T-cell (primary cell): ENCODE measurements around the gene NHSL2. TPM values are rescaled to one million over a fixed set of nuclear protein-coding genes. Genes with fewer than 3 reads are reported as not detected.
A peak's percentile ranks its signal among the peaks of the same experiment; 100 is the strongest.

ENCODE experiments used
- ATAC-seq, 4 experiments: fragments of 200-7000 bp in 3 of 4; fragments of 150-1000 bp in 1 of 4; cut with Tn5 transposase; replicated peaks in 1 of 4; 1 replicate in 3 of 4; 2 replicates in 1 of 4; pipeline ENCODE4 v1.10.0; 2021; ENCODE audit warnings: moderate library complexity in 3 of 4, mild to moderate bottlenecking in 2 of 4, moderate number of reproducible peaks in 1 of 4
- CTCF ChIA-PET, 2 donors: fragments of 300-600 bp; sonication (Branson Sonifier 250); formaldehyde crosslinking; loops; one replicate each; lab custom pipeline; 2022; ENCODE audit warnings: antibody characterized with exemption in 2 of 2; lab: Charles Lee
- POLR2A ChIA-PET, 2 donors: fragments of 300-600 bp; sonication (Branson Sonifier 250); formaldehyde crosslinking; loops; one replicate each; lab custom pipeline; 2022; ENCODE audit warnings: antibody characterized with exemption in 2 of 2; lab: Charles Lee
- DNase-seq, 35 experiments: peaks; one replicate each; pipeline versions ENCODE4 v3.0.0 to v3.0.0-alpha.2; 2013 to 2023
- H3K27ac ChIP-seq: one replicate; pipeline ENCODE4 v1.5.1; 2013; ENCODE audit warnings: low read length
- H3K27me3 ChIP-seq, 2 experiments: replicated peaks in 1 of 2; 1 replicate in 1 of 2; 2 replicates in 1 of 2; pipeline versions ENCODE4 v1.6.1 to v1.7.0; 2013; ENCODE audit warnings: low read length in 1 of 2, mixed read lengths in 1 of 2; ENCODE audit not compliant: control insufficient read depth in 2 of 2, insufficient read depth in 2 of 2; ENCODE audit errors: extremely low read depth in 1 of 2
- H3K36me3 ChIP-seq, 2 donors: 1 replicate in 1 of 2; 2 replicates in 1 of 2; pipeline versions ENCODE4 v1.6.1 to v1.7.0; 2013; ENCODE audit warnings: low read length in 1 of 2; ENCODE audit not compliant: control insufficient read depth in 2 of 2, insufficient read depth in 1 of 2; ENCODE audit errors: extremely low read depth in 1 of 2
- H3K4me1 ChIP-seq, 2 experiments: 1 replicate in 1 of 2; 2 replicates in 1 of 2; pipeline versions ENCODE4 v1.6.1 to v1.7.0; 2013; ENCODE audit warnings: low read length in 2 of 2, mixed read lengths in 1 of 2; ENCODE audit not compliant: insufficient read depth in 2 of 2, control insufficient read depth in 1 of 2; ENCODE audit errors: extremely low read depth in 1 of 2
- H3K4me3 ChIP-seq, 2 donors: 1 replicate in 1 of 2; 2 replicates in 1 of 2; pipeline versions ENCODE4 v1.5.1 to v1.7.0; 2013; ENCODE audit warnings: mild to moderate bottlenecking in 2 of 2, low read length in 1 of 2, moderate library complexity in 1 of 2; ENCODE audit not compliant: control insufficient read depth in 1 of 2; ENCODE audit errors: extremely low read depth in 1 of 2
- H3K9me3 ChIP-seq: 2 replicates; pipeline ENCODE4 v1.7.0; 2013
- H3K27ac Mint-ChIP-seq, 2 donors: one replicate each; pipeline ENCODE4 v1.8.0; 2020 to 2021; ENCODE audit warnings: mild to moderate bottlenecking in 2 of 2, mixed read lengths in 2 of 2
- H3K27me3 Mint-ChIP-seq, 2 donors: one replicate each; pipeline ENCODE4 v1.8.0; 2021 to 2022; ENCODE audit warnings: mixed read lengths in 2 of 2
- H3K36me3 Mint-ChIP-seq: one replicate; pipeline ENCODE4 v1.8.0; 2021; ENCODE audit warnings: mixed read lengths
- H3K4me1 Mint-ChIP-seq, 3 donors: one replicate each; pipeline ENCODE4 v1.8.0; 2020 to 2022; ENCODE audit warnings: mixed read lengths in 3 of 3, mild to moderate bottlenecking in 1 of 3
- H3K4me3 Mint-ChIP-seq, 3 donors: one replicate each; pipeline ENCODE4 v1.8.0; 2020 to 2022; ENCODE audit warnings: mild to moderate bottlenecking in 3 of 3, mixed read lengths in 3 of 3, moderate library complexity in 3 of 3
- H3K9me3 Mint-ChIP-seq, 3 donors: one replicate each; pipeline ENCODE4 v1.8.0; 2020 to 2022; ENCODE audit warnings: mixed read lengths in 3 of 3
- WGBS: methylation state at CpG from one replicate; pipeline ENCODE4 v1.1.5; 2013; ENCODE audit warnings: missing lambda C conversion rate; ENCODE audit not compliant: insufficient coverage; 5-methylcytosine and 5-hydroxymethylcytosine counted together
- total RNA-seq, 35 experiments: library from RNA in 6 of 35; stranded (reverse) in 6 of 35; fragments of 120-200 nt in 1 of 35; gene quantifications; one replicate each; pipeline versions ENCODE4 v1.2.1 to v1.2.4 and lab custom pipeline; 2013 to 2026

The NHSL2 gene
- total RNA-seq, 5 donors from 2014 or later (not counting 1 experiment from before 2014, with no cell fraction given): 3.3 to 11.7 (median 8.1) TPM

DNA sequence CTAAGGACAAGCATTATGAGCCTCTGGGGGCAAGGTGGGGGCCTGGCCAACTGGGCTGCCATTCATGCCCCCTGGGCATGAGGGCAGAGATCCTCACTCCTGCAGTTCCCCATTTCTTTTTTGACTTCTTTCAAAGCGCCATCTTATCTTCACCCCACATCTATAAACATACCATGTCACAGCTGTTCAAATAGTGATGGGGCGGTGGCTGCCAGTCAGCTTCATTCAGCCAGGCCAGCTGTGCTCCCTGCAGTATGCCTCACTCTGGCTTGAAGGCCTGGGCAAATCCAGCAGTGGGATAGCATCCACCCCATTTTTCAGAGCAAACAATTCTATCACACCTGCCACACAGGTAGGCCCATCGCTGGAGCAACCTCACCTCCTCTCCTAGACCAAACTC is 85.5 kb downstream of the NHSL2 start:
- WGBS: 80% methylated on average over 2 of the region's 3 CpGs

DNA sequence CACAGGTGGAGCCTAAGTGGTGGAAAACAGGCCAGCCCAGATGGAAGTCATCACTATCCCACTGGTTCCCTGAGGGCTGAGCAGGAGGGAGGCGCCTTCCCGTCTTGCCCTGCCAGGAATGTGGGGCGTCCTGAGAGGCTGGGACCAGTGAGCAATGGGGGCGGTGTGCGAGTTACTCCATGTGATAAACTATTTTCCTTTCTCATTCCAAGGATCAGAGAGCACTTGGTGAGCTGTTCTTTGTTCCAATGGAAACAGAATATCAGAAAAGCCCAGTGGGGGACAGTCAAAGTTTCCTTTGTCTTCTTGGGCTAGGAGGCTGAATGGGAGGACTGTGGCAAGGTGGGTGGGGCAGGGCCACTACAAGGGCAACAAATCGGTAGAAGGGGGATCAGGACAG is 86.2 kb downstream of the NHSL2 start:
- H3K27ac Mint-ChIP-seq: no peak overlapping the region
- ChIA-PET POLR2A (no interaction called here), CTCF (interaction anchor here in 1 of 2 donors (0.7 kb wide), 1 partner anchor 21 kb away, joined by 4 read pairs; no protein-coding TSS in a partner anchor)
- Histone ChIP-seq H3K4me1 (peaks cover 0 to 30% of the 10 kb centered on the region in 2 experiments), H3K9me3 (no peaks in the 10 kb centered on the region), H3K36me3 (no peaks in the 10 kb centered on the region), H3K27me3 (no peaks in the 10 kb centered on the region), H3K4me3 (no peak overlapping the region), H3K27ac (no peak overlapping the region)
- no peaks in the 10 kb centered on the region for H3K36me3 Mint-ChIP-seq
- no peak overlapping the region for H3K4me3 Mint-ChIP-seq
- ATAC-seq: no peak
- H3K9me3 Mint-ChIP-seq: no peaks in the 10 kb centered on the region
- no peak for DNase-seq
- H3K27me3 Mint-ChIP-seq: peaks cover 3 to 9% of the 10 kb centered on the region in 2 donors
- WGBS: no CpG with 5 or more reads among the region's 6 CpGs
- peaks cover 7 to 32% (median 8%) of the 10 kb centered on the region in 3 donors for H3K4me1 Mint-ChIP-seq

More for the DNA sequence above, 85.5 kb downstream of the NHSL2 start:
- peaks cover 0 to 37% of the 10 kb centered on the region in 2 experiments for H3K4me1 ChIP-seq
- CTCF ChIA-PET: no interaction called here
- DNase-seq: no peak
- POLR2A ChIA-PET: no interaction called here
- Mint-ChIP-seq H3K4me1 (peaks cover 7 to 36% (median 10%) of the 10 kb centered on the region in 3 donors), H3K9me3 (no peaks in the 10 kb centered on the region), H3K27ac (no peak overlapping the region), H3K36me3 (no peaks in the 10 kb centered on the region), H3K27me3 (peaks cover 0 to 8% of the 10 kb centered on the region in 2 donors), H3K4me3 (no peak overlapping the region)
- H3K9me3 ChIP-seq: no peaks in the 10 kb centered on the region
- no peak for ATAC-seq
- no peaks in the 10 kb centered on the region for H3K36me3 ChIP-seq
- H3K27me3 ChIP-seq: no peaks in the 10 kb centered on the region
- H3K27ac ChIP-seq: no peak overlapping the region
- H3K4me3 ChIP-seq: no peak overlapping the region

DNA sequence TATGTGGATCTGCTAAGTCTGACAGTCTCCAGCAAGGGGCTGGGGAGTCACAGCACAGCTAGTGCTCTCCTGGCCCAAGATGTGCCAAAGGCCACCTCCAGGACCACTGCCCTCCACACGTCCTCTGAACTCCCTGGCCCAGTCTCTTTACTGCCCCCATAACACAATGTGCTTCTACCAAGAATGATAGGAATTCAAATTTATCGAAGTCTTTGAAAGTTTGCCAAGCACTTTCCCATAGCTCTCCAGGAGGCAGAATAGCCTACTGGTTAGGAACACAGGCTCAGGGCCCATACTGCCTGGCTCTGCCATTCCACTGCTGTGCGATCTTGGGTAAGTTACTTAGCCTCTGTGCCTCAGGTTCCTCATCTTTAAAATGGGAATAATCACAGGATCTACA is 86.7 kb downstream of the NHSL2 start:
- no peaks in the 10 kb centered on the region for H3K36me3 ChIP-seq
- ChIA-PET CTCF (interaction anchor here in 1 of 2 donors (0.7 to 1.2 kb wide), 2 partner anchors 21 to 128 kb away, joined by 4 read pairs; no protein-coding TSS in a partner anchor), POLR2A (no interaction called here)
- Mint-ChIP-seq H3K36me3 (no peaks in the 10 kb centered on the region), H3K27me3 (peaks cover 3 to 12% of the 10 kb centered on the region in 2 donors), H3K4me1 (peaks cover 3 to 27% (median 5%) of the 10 kb centered on the region in 3 donors), H3K27ac (no peak overlapping the region), H3K4me3 (no peak overlapping the region), H3K9me3 (no peaks in the 10 kb centered on the region)
- DNase-seq: no peak
- H3K27ac ChIP-seq: no peak overlapping the region
- H3K4me1 ChIP-seq: peaks cover 0 to 25% of the 10 kb centered on the region in 2 experiments
- no peak for ATAC-seq
- H3K9me3 ChIP-seq: no peaks in the 10 kb centered on the region
- whole genome bisulfite sequencing: no CpG with 5 or more reads among the region's 3 CpGs
- no peak overlapping the region for H3K4me3 ChIP-seq
- no peaks in the 10 kb centered on the region for H3K27me3 ChIP-seq

DNA sequence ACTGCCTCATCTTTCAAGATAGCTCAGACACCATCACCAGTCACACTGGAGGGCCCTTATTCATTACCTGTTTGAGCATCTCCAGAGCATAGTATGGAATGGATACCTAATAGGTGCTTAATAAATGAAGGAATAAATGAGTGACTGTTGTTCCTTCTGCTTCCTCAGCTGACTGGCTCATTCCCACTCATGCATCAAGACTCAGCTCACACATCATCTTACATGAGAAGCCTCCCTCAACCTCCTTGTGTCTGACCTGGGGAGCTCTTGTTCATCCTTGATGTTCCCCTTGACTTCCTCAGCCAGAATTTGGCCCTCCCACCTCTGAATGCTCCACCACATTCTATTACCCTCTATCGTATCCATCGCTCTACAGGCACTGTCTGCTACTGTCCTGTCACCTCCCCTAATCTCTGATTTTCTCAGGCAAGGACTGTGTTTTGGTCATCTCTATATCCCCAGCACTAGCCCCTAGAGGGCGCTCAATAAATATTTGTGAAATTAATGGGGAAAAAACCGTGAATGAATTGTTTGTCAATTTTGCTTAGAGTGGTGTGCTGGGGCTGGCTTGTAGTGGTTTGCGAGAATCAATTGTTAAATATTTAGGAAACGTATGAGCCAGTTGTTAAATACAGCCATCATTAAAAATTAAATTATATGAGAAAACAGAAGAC is 88.3 kb downstream of the NHSL2 start:
- H3K36me3 Mint-ChIP-seq: no peaks in the 10 kb centered on the region
- ChIA-PET CTCF (interaction anchor here in 1 of 2 donors (0.9 to 1.3 kb wide), 2 partner anchors 128 to 279 kb away, joined by 3 to 6 read pairs; no protein-coding TSS in a partner anchor), POLR2A (no interaction called here)
- Histone ChIP-seq H3K4me1 (peaks cover 0 to 9% of the 10 kb centered on the region in 2 experiments), H3K27me3 (no peaks in the 10 kb centered on the region), H3K27ac (no peak overlapping the region), H3K9me3 (no peaks in the 10 kb centered on the region), H3K4me3 (no peak overlapping the region), H3K36me3 (no peaks in the 10 kb centered on the region)
- no peak overlapping the region for H3K4me3 Mint-ChIP-seq
- peaks cover 0 to 14% (median 0%) of the 10 kb centered on the region in 3 donors for H3K4me1 Mint-ChIP-seq
- ATAC-seq: peak in 3 of 4 experiments; percentile 55 to 58 (median 57)
- DNase-seq: peak in 19 of 35 experiments; percentile 2 to 58 (median 26)
- no peak overlapping the region for H3K27ac Mint-ChIP-seq
- no peaks in the 10 kb centered on the region for H3K9me3 Mint-ChIP-seq
- peaks cover 3 to 15% of the 10 kb centered on the region in 2 donors for H3K27me3 Mint-ChIP-seq
- WGBS: no CpG with 5 or more reads among the region's 6 CpGs

DNA sequence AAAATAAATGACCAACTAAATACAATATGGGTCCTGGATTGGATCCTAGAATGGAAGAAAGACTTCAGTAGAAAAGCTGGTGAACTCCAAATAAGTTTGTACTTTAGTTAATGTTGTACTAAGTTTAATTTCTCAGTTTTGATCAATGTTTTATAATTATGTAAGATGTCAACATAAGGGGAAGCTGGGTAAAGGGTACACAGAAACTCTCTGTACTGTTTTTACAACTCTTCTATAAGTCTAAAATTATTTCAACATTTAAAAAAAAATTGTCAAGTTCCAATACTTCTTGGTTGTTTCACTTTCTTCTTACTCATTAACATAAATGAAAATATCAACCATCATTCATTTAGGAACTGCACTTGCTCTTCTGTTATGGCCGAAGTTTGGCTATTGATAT is 88.9 kb downstream of the NHSL2 start:
- DNase-seq (no peak), ATAC-seq (no peak)
- Mint-ChIP-seq H3K4me3 (no peak overlapping the region), H3K4me1 (peaks cover 0 to 8% (median 0%) of the 10 kb centered on the region in 3 donors), H3K27ac (no peak overlapping the region), H3K36me3 (no peaks in the 10 kb centered on the region), H3K9me3 (no peaks in the 10 kb centered on the region), H3K27me3 (peaks cover 3 to 18% of the 10 kb centered on the region in 2 donors)
- no peaks in the 10 kb centered on the region for H3K36me3 ChIP-seq
- H3K9me3 ChIP-seq: no peaks in the 10 kb centered on the region
- H3K27me3 ChIP-seq: peaks cover 0 to 2% of the 10 kb centered on the region in 2 experiments
- H3K27ac ChIP-seq: no peak overlapping the region
- WGBS: no CpG with 5 or more reads among the region's 1 CpG
- no peak overlapping the region for H3K4me3 ChIP-seq
- peaks cover 0 to 3% of the 10 kb centered on the region in 2 experiments for H3K4me1 ChIP-seq
- ChIA-PET CTCF (interaction anchor here (1.1 to 1.3 kb wide), 2 partner anchors 122 to 127 kb away, joined by 3 to 6 read pairs; no protein-coding TSS in a partner anchor), POLR2A (no interaction called here)

DNA sequence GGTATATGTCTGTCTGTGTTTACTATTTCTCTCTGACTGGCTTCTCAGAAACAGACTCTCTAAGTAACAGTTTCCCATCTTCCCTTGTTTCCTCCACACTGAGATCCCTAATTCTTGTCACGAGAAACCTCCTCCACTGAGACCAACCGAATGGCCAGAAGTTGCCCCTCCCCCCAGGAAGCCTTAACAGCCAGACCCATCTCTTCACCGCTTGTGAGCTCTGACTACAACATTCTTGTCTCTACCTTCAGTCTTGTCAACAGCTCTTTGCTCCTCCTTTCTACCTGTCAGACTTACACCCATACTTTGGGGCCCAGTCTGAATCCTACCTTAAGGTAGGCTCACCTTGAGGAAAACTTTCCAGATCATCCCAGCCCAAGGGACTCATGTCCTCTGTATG is 90.8 kb downstream of the NHSL2 start:
- no peak overlapping the region for H3K4me3 Mint-ChIP-seq
- H3K36me3 Mint-ChIP-seq: no peaks in the 10 kb centered on the region
- peaks cover 3 to 18% of the 10 kb centered on the region in 2 donors for H3K27me3 Mint-ChIP-seq
- POLR2A ChIA-PET: no interaction called here
- 80% methylated on average over 1 of the region's 3 CpGs for WGBS
- Histone ChIP-seq H3K36me3 (no peaks in the 10 kb centered on the region), H3K4me1 (no peaks in the 10 kb centered on the region), H3K27ac (no peak overlapping the region), H3K4me3 (no peak overlapping the region), H3K27me3 (peaks cover 0 to 2% of the 10 kb centered on the region in 2 experiments), H3K9me3 (no peaks in the 10 kb centered on the region)
- ATAC-seq (no peak), DNase-seq (no peak)
- no peaks in the 10 kb centered on the region for H3K9me3 Mint-ChIP-seq
- H3K27ac Mint-ChIP-seq: no peak overlapping the region
- CTCF ChIA-PET: interaction anchor here in 1 of 2 donors (1.1 kb wide), 1 partner anchor 21 kb away, joined by 3 read pairs; no protein-coding TSS in a partner anchor
- peaks cover 0 to 2% (median 0%) of the 10 kb centered on the region in 3 donors for H3K4me1 Mint-ChIP-seq
